Measurements from ENCODE around the gene WWTR1.

WWTR1 gene

DNA sequence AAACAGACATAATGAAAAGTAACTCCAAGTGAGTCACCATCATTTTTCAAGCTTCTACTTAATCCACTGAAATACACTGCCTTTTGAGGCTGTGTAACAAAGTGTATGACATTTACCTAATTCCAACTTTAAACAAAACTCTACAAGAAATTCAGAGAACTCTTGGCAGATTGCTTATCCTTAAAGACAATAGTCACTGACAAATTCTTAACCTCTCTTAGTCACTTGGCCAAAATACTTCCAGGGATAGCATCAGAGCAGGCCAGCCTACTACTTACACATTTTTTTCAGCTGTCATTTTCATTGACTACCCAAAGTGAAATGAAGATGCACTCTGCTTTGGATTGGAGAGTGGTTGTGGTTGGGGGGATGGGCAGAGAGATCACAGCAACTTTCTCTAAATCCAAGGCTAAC is 3.6 kb downstream of the WWTR1 start:
- DNase-seq, result no peak

DNA sequence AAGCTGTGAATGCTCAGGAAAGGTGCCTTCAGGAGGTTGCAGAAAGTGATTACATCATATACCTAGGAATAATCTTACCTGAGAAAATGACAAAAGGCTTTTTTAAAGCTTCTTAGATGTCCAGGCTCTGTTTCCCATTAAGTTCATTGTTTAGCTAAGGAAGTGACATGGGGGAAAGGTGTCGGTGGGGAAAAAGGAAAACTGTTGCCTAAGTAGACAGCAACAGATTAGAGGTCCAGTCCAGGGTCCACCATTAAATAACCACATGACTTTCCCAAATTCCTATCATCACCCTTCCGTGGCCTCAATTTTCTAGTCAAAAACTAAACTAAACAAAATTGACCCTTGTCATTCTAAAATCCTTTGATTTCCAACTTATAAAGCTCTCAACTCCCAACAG is 4.3 kb downstream of the WWTR1 start:
- no peak for DNase-seq

DNA sequence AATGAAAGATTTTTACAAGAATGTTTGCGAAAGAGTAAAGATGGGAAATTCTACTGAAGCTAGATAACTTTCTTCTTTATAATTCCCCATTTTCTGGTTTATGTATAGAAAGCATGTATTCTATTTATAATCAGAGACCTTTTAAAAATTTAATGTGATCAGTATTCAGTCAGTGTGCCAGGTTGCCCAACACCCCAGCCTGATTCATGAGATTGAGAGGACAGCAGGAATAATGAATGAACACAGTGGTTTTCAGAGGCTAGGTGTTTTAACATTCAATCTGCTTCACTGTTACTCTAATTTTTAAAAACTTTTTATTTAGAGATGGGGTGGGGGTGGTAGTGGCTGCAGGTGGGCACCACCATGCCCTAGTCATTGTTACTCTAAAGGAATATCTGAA is 4.7 kb downstream of the WWTR1 start:
- no peak for DNase-seq

DNA sequence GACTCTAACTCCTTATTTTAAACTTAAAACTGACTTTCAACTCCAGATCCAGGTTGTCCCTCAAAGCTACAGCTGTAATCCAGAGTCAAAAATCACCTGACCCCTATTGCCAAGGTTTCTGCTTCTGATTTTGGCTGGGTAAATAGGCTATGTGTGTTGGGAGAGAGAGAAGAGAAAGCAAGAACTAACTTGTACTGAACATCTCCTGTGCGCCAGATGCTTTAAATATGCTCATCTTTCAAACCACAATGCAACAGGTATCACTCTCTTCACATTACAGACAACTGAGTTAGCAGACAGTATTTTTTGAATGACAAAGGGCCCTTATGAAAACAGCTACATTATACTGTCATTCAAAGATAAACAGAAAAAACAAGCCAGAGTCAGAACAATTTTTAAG is 7.0 kb downstream of the WWTR1 start:
- DNase-seq, result no peak

DNA sequence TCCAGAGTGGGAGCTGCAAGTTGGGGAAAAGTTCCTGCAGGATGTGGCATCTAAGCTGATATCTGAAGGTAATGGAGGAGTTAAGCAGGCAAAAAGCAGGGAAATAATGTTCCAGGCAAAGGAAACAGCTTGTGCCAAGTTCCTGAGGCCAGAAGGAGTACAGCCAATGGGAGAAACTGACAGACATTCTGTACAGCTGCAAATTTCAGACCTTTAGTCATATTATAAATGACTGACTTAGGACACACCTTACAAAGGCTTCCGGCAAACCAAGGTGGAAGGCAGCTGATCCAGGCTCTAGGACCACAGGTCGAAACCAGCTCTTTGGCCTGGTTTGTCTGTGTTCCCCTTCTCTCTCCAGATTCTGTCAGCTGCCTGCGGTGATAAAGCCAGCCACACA is 9.3 kb downstream of the WWTR1 start:
- no peak for DNase-seq

DNA sequence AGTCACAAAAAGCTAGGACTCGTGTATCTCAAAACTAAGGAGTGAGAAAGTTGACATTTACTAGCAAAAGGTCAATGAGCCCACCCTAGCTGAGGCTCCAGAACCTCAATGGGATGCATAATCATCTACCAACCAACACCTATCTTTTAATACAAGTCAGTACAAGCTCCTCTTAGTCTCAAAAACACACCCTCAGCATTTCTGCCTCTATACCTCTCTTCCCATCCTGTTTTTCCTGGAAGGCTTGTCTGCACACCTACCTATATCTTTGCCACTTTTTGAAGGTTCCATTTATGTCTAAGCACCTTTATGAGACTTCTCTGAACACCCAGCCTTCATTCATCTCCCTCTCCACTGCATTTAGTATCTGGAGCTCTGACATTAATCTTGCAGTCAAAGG is 10.0 kb downstream of the WWTR1 start:
- DNase-seq, result no peak

DNA sequence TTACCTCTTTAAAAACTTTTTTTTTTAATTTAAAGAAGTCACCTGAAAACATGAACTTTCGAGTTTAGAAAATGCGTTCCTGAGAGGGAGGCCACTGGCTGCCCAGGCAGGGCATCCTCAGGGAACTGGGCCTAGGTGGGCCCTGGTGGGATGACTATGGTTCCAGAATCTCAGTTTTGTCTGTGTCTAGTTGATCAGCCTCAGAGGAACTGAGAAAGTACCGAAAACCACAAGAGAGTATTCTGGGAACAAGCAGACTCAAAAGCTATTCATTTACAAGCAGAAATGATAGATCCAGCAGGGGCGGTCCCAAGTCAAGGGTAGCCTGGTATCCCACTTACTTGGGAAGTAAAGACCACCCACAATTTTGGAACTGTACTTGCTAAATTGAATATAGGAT is 10.5 kb downstream of the WWTR1 start:
- DNase-seq, result no peak

DNA sequence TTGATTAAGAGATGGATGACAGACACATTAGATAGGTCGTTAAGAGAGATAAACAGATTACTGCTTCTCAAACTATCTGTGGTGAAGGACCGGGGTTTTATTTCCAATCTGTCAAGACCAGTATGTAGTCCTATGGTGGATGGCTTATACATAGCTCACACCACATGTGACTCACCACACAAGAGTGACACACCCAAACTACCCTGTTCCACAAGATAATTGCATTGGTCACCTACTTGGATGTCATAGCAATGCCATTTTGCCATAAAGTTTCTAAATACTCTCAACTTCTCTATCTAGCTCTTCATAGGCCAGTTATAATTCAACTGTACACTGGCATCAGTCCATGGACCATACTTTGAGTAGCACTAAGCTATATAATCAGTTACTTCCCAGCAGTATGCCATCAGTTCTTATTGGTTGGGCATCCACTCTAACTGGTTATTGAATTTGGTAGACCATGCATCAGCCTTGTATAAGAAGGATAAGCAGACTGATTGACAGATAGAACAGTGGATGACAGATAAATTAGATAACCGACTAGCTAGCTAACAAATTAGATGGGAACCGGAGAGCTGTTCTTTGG is 11.6 kb downstream of the WWTR1 start:
- peak; percentile 2 for DNase-seq

DNA sequence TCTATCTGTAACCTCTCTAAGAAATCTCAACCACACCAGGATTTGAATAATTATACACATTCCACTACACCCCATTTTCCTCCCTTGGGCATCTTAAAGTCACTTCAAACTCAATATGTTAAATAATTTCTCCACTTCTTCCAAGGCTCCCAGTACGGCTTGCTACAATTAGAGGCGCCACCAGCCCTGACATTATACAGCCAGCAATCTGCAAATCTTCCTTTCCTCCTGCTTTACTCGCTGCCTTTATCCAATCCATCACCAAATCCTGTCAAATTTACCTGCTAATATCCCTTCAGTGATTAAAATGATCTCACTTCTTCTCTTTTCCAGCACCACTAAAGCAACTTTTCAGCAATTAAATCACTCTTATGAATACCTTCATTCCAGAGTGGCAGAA is 13.9 kb downstream of the WWTR1 start:
- no peak for DNase-seq

DNA sequence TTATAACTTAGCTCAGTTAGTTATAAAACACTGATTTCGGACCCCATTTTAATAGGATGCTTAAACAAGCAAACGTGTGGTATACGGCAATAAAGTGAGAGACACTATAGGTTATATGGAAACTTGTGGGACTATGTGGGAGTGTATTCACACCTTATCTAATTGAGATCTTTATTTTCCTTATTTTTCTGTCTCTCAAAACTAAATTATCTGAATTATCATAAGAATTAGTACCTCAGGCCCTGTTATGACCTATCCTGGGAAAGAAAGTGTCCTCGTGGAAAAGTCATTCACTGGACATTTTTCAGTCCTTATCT is 14.4 kb downstream of the WWTR1 start:
- DNase-seq, result no peak

DNA sequence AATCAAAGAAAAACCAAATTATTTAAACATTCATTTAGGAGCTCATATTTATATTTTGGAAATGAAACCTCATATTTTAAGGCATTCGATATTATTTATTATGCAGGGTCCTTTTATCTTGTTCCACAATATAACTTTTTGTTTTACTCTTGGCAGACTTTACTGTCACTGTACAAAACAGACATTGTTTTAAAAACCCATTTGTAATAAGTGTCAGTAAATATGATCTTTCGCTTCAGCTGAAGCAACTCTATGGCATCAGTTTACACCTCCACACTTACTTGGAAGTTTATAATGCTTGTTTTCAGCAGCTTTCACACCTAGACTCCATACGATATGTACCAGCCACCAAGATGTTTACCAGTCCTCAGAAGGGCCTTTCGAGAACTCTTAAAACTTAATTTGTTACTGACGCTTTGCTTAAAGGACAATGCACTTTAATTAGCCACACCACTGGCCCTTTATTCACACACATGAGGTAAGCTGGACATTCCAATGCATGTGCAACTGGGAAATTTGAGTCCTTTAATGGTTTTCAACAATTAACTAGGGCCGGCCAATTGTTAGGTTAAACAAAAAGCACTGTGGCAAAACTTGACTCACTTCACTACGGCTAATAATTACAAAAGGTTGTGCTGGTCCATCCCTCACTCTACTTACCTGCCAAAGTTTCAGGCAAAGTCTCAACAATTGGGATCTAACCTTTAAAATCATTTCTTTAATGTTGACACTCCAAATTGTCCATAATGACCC is 16.7 kb downstream of the WWTR1 start:
- no peak for DNase-seq

DNA sequence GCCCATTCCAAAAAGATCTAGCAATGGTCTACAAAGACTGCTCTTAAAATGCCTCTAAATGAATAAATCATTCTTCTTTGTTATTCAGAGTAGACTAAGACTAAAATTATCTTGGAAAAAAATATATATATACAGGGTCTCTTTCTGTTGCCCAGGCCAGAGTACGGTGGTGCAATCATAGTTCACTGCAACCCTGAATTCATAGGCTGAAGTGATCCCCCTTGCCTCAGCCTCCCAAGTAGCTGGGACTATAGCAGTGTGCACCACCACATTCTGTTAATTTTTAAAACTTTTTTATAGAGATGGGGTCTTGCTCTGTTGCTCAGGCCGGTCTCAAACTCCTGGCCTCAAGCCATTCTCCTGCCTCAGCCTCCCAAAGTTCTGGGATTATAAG is 18.7 kb downstream of the WWTR1 start:
- DNase-seq, result no peak

DNA sequence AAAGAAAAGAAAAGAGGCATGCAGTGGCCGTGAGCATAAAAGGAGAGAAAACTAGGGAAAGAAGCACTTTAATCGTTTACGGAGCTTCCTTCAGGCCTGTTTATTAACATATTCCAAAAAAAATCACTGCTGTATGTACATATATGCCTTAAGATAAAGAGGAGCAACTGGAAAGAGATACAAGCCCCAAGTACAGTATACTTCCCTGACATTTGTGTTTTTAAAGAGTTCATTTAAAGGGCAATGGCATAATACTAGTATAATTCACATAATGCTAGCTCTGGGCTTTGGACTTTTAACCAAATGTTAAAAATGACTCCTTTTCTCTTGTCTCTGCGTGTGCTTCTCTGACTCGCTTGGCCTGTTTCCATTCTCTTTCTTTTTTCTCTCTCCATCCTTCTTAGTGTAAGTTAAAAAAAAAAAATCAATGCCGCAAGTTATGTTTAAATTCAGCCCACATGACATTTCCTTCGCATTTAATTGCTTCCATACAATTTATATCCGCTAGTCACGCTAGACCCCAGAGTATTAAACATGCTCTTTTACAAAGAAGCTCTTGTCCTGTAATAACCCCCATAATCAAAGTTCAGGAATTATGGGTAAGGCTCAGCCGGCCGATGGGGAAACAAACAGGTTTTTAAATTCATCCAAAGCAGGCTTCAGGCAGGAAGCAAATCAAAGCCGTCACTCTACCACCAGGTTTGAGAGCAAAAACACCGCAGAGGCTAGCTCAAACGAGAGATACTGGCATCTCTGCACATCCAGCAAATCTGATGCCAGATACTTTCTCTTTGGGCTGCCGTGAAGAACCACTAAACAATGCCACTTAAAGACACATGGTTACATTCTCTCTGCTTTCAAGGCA is 19.4 kb downstream of the WWTR1 start:
- no peak for DNase-seq

DNA sequence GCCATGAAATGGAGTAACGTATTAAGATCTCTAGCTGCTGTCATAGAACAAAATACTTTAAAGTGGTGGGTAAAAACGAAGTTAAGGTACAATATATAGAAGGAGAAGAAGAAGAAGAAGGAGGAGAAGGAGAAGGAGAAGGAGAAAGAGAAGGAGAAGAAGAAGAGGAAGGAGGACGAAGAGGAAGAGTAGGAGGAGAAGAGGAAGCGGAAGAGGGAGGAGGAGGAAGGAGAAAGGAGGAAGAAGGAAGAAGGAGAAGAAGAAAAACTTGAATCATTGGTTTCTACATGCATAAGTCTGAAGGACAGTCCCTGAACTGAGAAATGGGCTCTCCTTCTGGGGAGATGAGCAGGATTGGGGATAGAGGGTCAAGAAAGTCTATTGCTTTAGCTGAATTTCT is 22.4 kb downstream of the WWTR1 start:
- DNase-seq, result no peak

DNA sequence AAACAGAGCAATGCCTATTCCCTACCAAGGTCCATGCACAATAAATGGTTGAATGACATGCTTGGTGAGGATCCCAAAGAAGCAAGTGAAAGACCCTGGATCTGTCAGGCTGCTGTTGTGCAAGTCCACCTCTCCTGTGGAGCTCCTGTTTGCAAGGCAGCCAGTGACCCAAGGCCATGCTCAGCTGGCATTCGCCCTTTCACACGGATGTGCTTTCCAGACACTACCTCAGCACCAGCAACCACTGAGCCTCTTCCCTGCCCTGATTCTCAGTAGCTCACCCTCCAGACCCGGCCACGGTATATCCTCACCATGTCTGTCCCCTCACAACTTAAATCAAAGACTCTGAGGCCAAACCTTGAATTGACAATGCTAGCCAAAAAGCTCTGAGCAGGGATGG is 23.3 kb downstream of the WWTR1 start:
- no peak for DNase-seq

DNA sequence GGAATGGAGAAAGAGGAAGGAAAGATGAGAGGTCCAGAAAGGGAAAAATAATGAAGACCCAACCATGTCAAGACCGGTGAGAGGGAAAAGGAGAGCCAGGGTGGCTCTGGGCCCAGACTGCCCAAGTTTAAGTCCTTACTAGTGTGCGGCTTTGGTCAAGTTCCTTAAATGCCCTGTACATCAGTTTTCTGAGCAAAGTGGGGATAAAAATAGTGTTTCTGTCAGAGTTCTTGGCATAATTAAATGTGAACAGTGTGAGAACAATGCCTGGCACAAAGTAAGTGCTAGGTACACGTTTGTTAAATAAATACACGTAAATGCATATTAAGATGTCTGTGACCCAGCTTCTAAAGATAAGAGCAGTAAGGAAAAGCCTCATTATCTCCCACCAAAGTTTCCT is 23.8 kb downstream of the WWTR1 start:
- no peak for DNase-seq

DNA sequence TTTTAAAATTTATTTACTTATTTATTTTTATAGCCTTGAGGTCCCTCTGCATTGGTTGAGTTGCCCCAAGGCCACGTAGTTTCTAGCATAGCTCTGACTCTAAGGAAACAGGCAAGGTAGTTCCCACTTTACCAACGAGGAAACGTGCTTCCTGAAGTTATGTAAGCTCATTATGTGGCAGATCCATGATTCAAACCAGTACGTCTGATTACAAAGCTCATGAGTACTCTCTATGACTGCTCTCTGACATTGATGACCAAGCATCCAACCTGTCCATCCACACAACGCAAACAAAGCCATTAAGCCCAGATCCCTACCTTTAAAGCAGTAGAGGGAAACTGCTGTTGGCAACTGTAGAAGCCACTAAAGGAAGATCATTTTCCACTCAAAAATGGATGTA is 25.6 kb downstream of the WWTR1 start:
- no peak for DNase-seq

DNA sequence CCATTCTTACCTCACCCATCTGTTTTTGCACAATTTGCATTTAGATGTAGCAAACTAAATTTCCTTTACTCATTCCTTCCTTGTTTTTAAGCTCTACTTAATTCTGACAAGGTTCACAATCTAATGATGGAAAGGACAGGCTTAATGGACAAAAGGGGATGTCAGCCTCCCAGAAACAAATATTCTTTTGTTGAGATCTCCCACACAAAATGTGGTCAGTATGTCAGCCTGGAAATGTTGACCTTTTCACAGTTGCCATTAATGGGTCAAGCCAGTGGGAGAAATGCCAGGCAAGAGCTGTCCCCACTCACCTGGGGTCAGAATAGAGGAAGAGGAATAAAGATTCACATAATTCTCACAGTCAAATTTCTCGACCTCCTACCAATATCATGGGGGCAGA is 27.0 kb downstream of the WWTR1 start:
- DNase-seq, result no peak

DNA sequence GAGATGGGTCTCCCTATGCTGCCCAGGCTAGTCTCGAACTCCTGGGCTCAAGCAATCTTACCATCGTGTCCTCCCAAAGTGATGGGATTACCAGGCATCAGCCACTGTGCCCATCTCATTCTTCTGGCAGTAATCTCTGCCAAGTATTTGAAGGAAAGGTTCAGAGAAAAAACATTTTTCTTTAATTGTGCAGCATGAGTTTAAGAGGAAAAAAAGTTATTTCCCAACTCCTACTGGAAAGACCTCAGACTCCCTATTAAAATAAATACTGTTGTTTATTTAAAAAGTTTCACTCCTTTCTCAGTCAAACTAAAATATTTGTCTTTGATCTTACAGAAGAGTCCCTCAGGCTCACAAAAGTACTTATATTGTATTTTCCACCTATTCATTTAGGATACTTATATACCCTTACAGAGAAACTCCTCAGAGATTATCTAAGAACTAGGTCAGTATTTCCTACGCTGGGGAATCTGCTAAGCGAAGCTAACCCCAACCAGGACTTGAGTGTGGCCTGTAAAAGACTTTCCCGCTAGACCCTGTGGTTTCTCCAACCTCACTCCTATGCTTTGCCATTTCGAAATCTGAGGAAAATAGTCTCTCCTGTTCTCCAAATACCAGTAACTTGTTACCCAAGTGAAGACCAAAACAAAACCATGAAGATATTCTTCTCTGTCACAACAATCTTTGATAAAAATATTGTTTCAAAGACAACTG is 28.7 kb downstream of the WWTR1 start:
- no peak for DNase-seq

DNA sequence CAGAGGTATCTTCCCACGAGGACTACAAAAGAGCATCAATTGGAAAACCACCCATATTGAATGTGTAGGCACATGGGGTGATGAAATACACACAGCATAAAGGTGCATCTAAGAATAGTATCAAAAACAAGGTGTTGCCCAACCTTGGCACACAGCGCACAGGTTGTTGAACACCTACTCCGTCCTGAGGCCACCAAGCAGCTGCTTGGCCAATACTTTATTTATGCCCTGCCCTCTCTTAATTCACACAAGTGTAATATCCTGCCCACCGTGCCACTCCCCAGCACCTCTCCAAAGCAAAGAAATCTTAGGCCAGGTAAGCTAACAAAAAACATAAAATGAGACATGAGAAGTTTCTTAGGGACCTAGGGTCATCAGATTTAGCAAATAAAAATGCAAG is 31.2 kb downstream of the WWTR1 start:
- DNase-seq, result no peak

DNA sequence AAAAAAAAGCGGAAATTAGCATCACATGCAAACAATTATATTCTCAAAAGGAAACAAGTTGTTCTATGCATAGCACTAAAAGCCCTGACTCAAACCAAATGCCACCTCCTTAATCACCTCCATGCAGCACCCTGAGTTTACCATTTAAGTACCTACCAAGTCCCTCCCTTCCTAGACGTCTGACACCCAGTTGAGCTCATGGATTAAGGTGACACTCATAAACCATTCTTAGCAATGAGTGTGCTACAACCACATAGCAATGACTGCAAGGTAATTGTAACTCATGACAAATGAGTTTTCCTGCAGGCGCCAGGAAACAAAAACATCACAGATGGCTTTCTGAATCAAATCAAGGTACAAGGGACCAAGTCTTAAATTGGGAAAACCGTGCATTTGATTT is 32.0 kb downstream of the WWTR1 start:
- no peak for DNase-seq

DNA sequence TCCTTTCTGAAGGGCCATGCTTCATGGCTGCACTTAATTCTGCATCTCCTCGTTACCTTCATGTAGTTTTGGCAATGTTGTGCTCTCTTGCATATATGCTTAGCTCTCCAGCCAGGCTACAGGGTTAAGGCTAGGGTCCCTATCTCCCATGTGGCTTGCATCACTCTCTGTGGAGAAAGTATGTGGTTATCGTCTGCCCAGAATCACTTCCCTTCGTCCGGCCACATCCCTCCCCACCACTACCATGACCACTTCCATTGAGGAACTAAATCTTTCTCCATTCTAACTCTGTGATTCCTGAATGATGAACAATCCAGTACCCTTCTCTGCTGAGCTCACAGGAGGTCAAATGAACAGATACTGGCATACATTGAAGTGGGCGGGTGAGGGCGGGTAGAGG is 34.0 kb downstream of the WWTR1 start:
- DNase-seq, result no peak

DNA sequence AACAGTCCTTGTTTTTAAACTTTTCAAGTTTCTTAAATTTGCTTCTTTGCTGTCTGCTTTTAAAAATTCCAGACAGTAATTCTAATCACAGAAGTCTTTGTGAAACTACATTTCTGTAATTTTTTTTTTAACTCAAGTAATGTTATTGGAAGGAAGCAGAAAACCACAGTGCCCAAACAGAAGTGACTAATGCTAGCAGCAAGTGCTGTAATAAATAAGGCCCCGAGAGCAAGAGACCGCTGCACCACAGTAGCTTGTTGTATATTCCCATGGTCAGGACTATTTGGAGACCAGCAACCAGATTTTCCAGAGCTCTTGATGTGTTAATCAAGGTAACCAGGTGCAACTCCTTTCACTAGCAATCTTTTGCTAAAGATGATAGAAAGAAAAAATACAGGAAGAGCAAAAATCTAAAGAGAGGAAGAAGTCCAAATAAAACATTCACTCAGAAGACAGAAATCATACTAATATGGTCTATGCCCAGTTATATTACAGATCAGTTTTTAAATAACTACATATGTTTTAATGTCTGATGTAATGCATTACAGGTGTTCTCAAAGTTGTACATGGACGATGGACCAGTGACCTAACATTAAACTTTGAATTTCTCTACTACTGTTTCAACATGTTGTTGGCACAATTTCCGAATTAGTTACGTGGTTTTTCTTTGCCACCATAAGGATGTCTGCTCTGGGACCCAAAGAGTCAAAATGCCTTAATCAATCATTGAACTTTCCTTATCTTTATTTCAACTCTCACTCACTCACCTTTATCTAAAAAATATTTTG is 36.4 kb downstream of the WWTR1 start:
- DNase-seq, result no peak
